ENCODE results near the gene PHOSPHO2.
"Not testable (repeated sequence)": the region's sequence is repeated elsewhere in the genome, so short reads cannot be mapped to it uniquely, and the experiment has no call there.

- TF ChIP-seq PATZ1 (CRISPR knock-in tag; IDR thresholded peaks at IDR 0.05; ENCODE audit: borderline replicate concordance); ZFP3 (CRISPR knock-in tag; IDR thresholded peaks at IDR 0.05); RARB (CRISPR knock-in tag; IDR thresholded peaks at IDR 0.05); CSDC2 (CRISPR knock-in tag; IDR thresholded peaks at IDR 0.05); CREB5 (CRISPR knock-in tag; IDR thresholded peaks at IDR 0.05; ENCODE audit: low read depth); ARNTL (CRISPR knock-in tag; IDR thresholded peaks at IDR 0.05; ENCODE audit: borderline replicate concordance, low read depth); PPARA (CRISPR knock-in tag; IDR thresholded peaks at IDR 0.05; ENCODE audit: borderline replicate concordance): not testable (repeated sequence)
These were observed 7.4 kb upstream of the PHOSPHO2 start for GRCh38 chr2:169686825-169687224.

All from SK-N-SH treated with all-trans-retinoic acid at 6 μM for 48 hours (cell line).